GM12878 (cell line): ENCODE measurements around the gene KIF6. TPM values are rescaled to one million over a fixed set of nuclear protein-coding genes. Genes with fewer than 3 reads are reported as not detected.

Experiments used
- CEBPZ ChIP-seq: fragments of 150-350 bp; IDR thresholded peaks from 2 replicates; pipeline ENCODE4 v1.6.1; 2016; ENCODE audit warnings: low read depth, low read length
- GATAD2B ChIP-seq: fragments of 450-650 bp; conservative IDR thresholded peaks from 2 replicates; pipeline ENCODE4 v1.6.1; 2017; ENCODE audit warnings: low read depth, mild to moderate bottlenecking, moderate library complexity
- MYC ChIP-seq: IDR thresholded peaks from 2 replicates; pipeline ENCODE4 v1.6.1; 2011; ENCODE audit warnings: mild to moderate bottlenecking, low read length, moderate library complexity, inconsistent platforms; ENCODE audit not compliant: insufficient read depth, insufficient replicate concordance, insufficient read length, severe bottlenecking
- NR2C1 ChIP-seq: fragments of 450-650 bp; IDR thresholded peaks from 2 replicates; pipeline ENCODE4 v1.6.1; 2017; ENCODE audit warnings: antibody characterized with exemption, mild to moderate bottlenecking, moderate library complexity
- polyA plus RNA-seq, 11 experiments: library from polyadenylated mRNA; depleted of rRNA in 4 of 11; unstranded in 6 of 11; stranded (reverse) in 5 of 11; fragments of >200 nt; fragmentation: Nextera tagmentation in 4 of 11; fragmentation: Illumina TruSeq in 1 of 11; extraction: Ambion mirVana in 4 of 11; extraction: Trizol in 1 of 11; gene quantifications; 1 replicate in 1 of 11; 2 replicates in 10 of 11; pipeline versions ENCODE4 v1.2.1 to v1.2.3, GENCODE V29; 2011 to 2016; ENCODE audit warnings: inconsistent platforms in 2 of 11, missing spikeins in 2 of 11, low read depth in 1 of 11
- total RNA-seq, 4 experiments: library from RNA; depleted of rRNA in 3 of 4; stranded (reverse); fragments of >200 nt in 3 of 4; fragmentation: Illumina TruSeq in 1 of 4; extraction: Trizol in 1 of 4; gene quantifications; 2 replicates each; pipeline versions ENCODE4 v1.2.1 to v1.2.3, GENCODE V29; 2013 to 2021
- TF ChIP-seq, protein P1 (sequence below): fragments of 450-650 bp; IDR thresholded peaks from 2 replicates; pipeline ENCODE4 v1.6.1; 2018; ENCODE audit warnings: mild to moderate bottlenecking, low read depth, moderate library complexity; ENCODE audit not compliant: partially characterized antibody

Gene KIF6
- total and polyA plus RNA-seq, 10 of the 15 experiments (the other 5 are each of a cell fraction or from before 2014, with no cell fraction given), result 0.09 to 1.0 (median 0.28) TPM

- TF ChIP-seq, protein P1, sequence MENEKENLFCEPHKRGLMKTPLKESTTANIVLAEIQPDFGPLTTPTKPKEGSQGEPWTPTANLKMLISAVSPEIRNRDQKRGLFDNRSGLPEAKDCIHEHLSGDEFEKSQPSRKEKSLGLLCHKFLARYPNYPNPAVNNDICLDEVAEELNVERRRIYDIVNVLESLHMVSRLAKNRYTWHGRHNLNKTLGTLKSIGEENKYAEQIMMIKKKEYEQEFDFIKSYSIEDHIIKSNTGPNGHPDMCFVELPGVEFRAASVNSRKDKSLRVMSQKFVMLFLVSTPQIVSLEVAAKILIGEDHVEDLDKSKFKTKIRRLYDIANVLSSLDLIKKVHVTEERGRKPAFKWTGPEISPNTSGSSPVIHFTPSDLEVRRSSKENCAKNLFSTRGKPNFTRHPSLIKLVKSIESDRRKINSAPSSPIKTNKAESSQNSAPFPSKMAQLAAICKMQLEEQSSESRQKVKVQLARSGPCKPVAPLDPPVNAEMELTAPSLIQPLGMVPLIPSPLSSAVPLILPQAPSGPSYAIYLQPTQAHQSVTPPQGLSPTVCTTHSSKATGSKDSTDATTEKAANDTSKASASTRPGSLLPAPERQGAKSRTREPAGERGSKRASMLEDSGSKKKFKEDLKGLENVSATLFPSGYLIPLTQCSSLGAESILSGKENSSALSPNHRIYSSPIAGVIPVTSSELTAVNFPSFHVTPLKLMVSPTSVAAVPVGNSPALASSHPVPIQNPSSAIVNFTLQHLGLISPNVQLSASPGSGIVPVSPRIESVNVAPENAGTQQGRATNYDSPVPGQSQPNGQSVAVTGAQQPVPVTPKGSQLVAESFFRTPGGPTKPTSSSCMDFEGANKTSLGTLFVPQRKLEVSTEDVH, result no peak
- no peak for TF ChIP-seq CEBPZ
- no peak for TF ChIP-seq GATAD2B
- TF ChIP-seq NR2C1, result no peak
- TF ChIP-seq MYC, result no peak
Measured at GRCh38 chr6:39573541-39573940, 151.7 kb downstream of the KIF6 start (continued).
